GM12874 (cell line): Measurements from ENCODE around the gene ZNF429.

Experiments
- CTCF ChIP-seq: IDR thresholded peaks from 2 replicates; pipeline ENCODE4 v1.5.1; 2011; ENCODE audit warnings: low read depth, mild to moderate bottlenecking, control low read depth, low read length, moderate library complexity; ENCODE audit not compliant: insufficient read depth

The ZNF429 gene

DNA sequence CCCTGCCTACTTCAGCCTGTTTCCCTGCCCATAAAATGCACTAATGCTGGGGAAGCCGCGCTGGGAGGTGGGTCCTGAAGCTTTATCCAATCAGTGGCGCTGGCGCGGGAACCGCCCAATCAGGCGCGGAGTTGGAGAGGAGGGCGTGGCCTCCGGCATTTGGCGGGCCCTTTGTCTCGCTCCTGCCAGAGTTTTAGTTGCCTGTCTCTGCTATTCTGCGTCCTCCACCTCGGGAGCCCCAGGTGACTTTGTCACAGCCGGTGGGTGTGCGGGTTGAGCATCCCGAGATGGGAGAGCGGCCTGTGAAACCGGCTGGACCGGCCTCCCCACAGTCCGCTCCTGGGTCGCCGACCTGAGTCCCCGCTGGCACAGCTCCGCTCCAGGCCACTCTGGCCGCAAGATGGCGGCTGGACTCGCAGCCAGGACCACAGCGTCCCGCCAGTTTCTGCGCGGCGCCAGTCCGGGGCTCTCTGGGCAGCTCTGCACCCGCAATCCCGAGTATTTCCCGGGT is 30.7 kb upstream of the ZNF429 start:
- TF ChIP-seq CTCF: no peak

DNA sequence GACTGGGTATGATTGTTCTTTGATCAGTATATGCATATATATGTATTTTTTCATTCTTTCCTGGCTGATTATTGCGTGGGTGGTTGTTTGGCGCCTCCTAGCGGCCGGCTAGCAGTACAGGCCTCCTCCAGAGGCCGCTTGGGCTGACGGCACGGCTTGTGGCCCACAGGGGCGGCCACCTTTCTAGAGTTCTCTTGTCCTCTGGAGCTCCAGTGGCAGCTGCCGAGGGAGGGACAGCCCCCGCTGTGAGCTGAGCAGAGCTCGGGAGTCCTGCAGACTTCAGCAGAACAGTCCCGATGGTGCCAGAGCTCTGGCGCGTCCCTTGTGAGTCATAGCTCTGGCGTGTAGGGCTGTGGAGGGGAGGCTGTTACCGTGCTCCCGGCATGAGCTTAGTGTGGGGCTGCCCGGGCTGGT is 22.5 kb upstream of the ZNF429 start:
- TF ChIP-seq CTCF: peak; percentile 50; the same call in 1 of the 2 replicates

- peak; percentile 49; the same call in 1 of the 2 replicates for TF ChIP-seq CTCF
Observed at GRCh38 chr19:21483589-21484170, 21.7 kb upstream of the ZNF429 start.

DNA sequence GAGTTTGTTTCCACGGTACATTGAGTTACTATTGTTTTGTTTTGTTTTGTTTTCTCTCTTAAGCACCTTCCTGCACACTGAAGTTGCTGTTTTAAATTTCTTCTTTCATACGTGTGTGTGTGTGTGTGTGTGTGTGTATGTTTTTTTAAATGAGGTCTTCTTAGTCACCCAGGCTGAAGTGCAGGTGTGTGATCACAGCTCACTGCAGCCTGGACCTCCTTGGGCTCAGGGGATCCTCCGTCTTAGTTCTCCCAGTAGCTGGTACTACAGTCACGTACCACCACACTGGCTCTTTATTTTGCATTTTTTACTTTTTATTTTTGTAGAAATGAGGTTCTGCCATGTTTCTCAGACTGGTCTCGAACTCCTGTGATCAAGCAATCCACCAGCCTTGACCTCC is 20.8 kb upstream of the ZNF429 start:
- TF ChIP-seq CTCF: no peak

DNA sequence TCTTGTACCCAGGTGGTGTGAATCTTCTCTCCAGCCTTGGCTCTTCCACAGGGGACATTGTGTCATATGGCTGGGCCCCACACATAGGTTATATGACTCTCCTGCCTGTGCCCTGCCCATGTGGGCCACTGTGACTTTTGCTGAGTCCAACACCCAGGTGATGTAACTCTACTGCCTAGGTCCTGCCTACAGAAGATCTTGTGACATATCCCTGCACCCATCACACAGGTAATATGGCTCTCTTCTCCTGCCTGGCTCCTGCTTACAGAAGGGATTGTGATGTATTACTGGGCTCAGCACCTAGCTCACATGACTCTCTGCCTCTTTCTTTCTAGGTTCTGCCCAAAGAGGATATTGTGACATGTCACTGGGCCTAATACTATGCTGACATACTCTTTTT is 19.5 kb upstream of the ZNF429 start:
- no peak for TF ChIP-seq CTCF

DNA sequence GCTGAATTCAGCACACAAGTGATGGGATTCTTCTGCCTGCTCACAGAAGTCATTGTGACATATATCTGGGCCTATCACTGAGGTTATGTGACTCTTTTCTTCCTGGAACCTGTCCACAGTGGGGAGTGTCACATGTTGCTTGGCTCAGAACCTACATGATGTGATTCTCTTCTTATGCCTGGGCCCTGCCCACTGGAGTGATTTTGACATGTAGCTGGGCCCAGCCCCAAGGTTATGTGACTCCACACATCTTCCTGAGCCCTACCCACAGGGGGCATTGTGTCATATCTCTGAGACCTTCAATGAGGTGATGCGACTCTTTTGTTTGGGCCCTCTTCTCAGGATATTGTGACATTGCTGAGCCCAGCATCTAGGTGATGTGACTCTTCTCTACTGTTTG is 17.4 kb upstream of the ZNF429 start:
- TF ChIP-seq CTCF: no peak

DNA sequence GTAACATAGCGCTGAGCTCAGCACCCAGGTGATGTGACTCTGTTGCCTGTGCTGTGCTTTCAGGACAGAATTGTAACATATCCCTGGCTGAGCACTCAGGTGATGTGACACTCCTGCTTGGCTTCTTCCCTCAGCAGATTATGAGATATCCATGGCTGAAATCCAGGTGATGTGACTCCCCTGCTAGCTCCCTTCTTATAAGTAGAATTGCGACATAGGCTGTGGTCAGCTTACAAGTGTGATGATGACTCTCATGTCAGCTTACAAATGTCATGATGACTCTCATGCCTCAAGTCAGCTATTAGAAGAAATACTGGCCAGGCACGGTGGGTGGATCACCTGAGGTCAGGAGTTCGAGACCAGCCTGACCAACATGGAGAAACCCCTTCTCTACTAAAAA is 14.3 kb upstream of the ZNF429 start:
- no peak for TF ChIP-seq CTCF
